H9 (cell line): ENCODE results near the gene SLCO3A1. TPM values are rescaled to one million over a fixed set of nuclear protein-coding genes. Genes with fewer than 3 reads are reported as not detected.
A peak's percentile ranks its signal among the peaks of the same experiment; 100 is the strongest.

Source experiments
- DNase-seq: peaks from one replicate; pipeline ENCODE4 v3.0.0-alpha.2; 2017
- H2AFZ ChIP-seq: one replicate; pipeline ENCODE4 v1.6.1; 2013; ENCODE audit warnings: mild to moderate bottlenecking, low read length, control low read depth, moderate library complexity
- H2AK5ac ChIP-seq: 2 replicates; pipeline ENCODE4 v1.6.1; 2013; ENCODE audit warnings: low read length, control low read depth, mixed read lengths; ENCODE audit not compliant: insufficient read length
- H2BK120ac ChIP-seq: one replicate; pipeline ENCODE4 v1.6.1; 2013; ENCODE audit warnings: low read depth, mild to moderate bottlenecking, low read length, control low read depth, inconsistent platforms; ENCODE audit not compliant: poor library complexity, severe bottlenecking
- H2BK12ac ChIP-seq: 2 replicates; pipeline ENCODE4 v1.6.1; 2013; ENCODE audit warnings: low read length, control low read depth, mixed read lengths, low read depth; ENCODE audit not compliant: insufficient read length
- H2BK15ac ChIP-seq: 2 replicates; pipeline ENCODE4 v1.6.1; 2013; ENCODE audit warnings: low read depth, low read length, control low read depth
- H2BK20ac ChIP-seq: one replicate; pipeline ENCODE4 v1.6.1; 2013; ENCODE audit warnings: low read depth, mild to moderate bottlenecking, low read length, control low read depth, inconsistent platforms; ENCODE audit not compliant: poor library complexity, severe bottlenecking
- H2BK5ac ChIP-seq: 2 replicates; pipeline ENCODE4 v1.6.1; 2013; ENCODE audit warnings: low read length, control low read depth, mixed read lengths; ENCODE audit not compliant: insufficient read length
- H3K14ac ChIP-seq: 2 replicates; pipeline ENCODE4 v1.6.1; 2013; ENCODE audit warnings: low read length, control low read depth; ENCODE audit not compliant: insufficient read depth
- H3K18ac ChIP-seq: 2 replicates; pipeline ENCODE4 v1.6.1; 2013; ENCODE audit warnings: low read depth, mild to moderate bottlenecking, mixed read lengths, low read length, control low read depth; ENCODE audit not compliant: insufficient read length
- H3K23ac ChIP-seq: 2 replicates; pipeline ENCODE4 v1.6.1; 2013; ENCODE audit warnings: low read length, control low read depth, mixed read lengths, low read depth; ENCODE audit not compliant: insufficient read length
- H3K23me2 ChIP-seq: 2 replicates; pipeline ENCODE4 v1.6.1; 2013; ENCODE audit warnings: low read depth, mild to moderate bottlenecking, mixed read lengths, low read length, control low read depth; ENCODE audit not compliant: insufficient read length, poor library complexity, severe bottlenecking
- H3K27ac ChIP-seq: 2 replicates; pipeline ENCODE4 v1.5.1; 2013; ENCODE audit warnings: low read length, control low read depth, mixed read lengths, low read depth; ENCODE audit not compliant: insufficient read length
- H3K27me3 ChIP-seq: 2 replicates; pipeline ENCODE4 v1.6.1; 2013; ENCODE audit warnings: low read length, control low read depth, inconsistent platforms; ENCODE audit not compliant: insufficient read depth
- H3K4ac ChIP-seq: 2 replicates; pipeline ENCODE4 v1.6.1; 2013; ENCODE audit warnings: low read depth, mild to moderate bottlenecking, control low read depth, inconsistent platforms, low read length, moderate library complexity
- H3K4me1 ChIP-seq: 2 replicates; pipeline ENCODE4 v1.6.1; 2013; ENCODE audit warnings: low read length, control low read depth, inconsistent platforms; ENCODE audit not compliant: insufficient read depth
- H3K4me2 ChIP-seq: 2 replicates; pipeline ENCODE4 v1.6.1; 2013; ENCODE audit warnings: low read length, control low read depth, mixed read lengths; ENCODE audit not compliant: insufficient read length, insufficient read depth
- H3K56ac ChIP-seq: 2 replicates; pipeline ENCODE4 v1.6.1; 2013; ENCODE audit warnings: low read depth, mild to moderate bottlenecking, mixed read lengths, low read length, control low read depth; ENCODE audit not compliant: insufficient read length
- H3K79me1 ChIP-seq: 2 replicates; pipeline ENCODE4 v1.6.1; 2013; ENCODE audit warnings: low read depth, mild to moderate bottlenecking, moderate library complexity, low read length, control low read depth, inconsistent platforms; ENCODE audit not compliant: insufficient read depth, poor library complexity, severe bottlenecking
- H3K79me2 ChIP-seq: 2 replicates; pipeline ENCODE4 v1.6.1; 2013; ENCODE audit warnings: low read length, control low read depth, inconsistent platforms; ENCODE audit not compliant: insufficient read depth
- H3K9ac ChIP-seq: 2 replicates; pipeline ENCODE4 v1.6.1; 2013; ENCODE audit warnings: low read length, control low read depth, mixed read lengths; ENCODE audit not compliant: insufficient read length; ENCODE audit errors: extremely low read depth
- H3K9me3 ChIP-seq: one replicate; pipeline ENCODE4 v1.6.1; 2013; ENCODE audit warnings: low read depth, low read length, inconsistent platforms; ENCODE audit not compliant: control insufficient read depth
- H3T11ph ChIP-seq: one replicate; pipeline ENCODE4 v1.6.1; 2013; ENCODE audit warnings: mild to moderate bottlenecking, low read length, control low read depth, inconsistent platforms
- H4K20me1 ChIP-seq: one replicate; pipeline ENCODE4 v1.6.1; 2013; ENCODE audit not compliant: control insufficient read depth, insufficient read length, insufficient read depth
- H4K5ac ChIP-seq: 2 replicates; pipeline ENCODE4 v1.6.1; 2013; ENCODE audit warnings: low read depth, mild to moderate bottlenecking, mixed read lengths, low read length, control low read depth; ENCODE audit not compliant: insufficient read length
- H4K8ac ChIP-seq: replicated peaks from 2 replicates; pipeline ENCODE4 v1.6.1; 2013; ENCODE audit warnings: low read length, control low read depth, mixed read lengths, low read depth; ENCODE audit not compliant: insufficient read length
- H4K91ac ChIP-seq: 2 replicates; pipeline ENCODE4 v1.6.1; 2013; ENCODE audit warnings: low read depth, mild to moderate bottlenecking, moderate library complexity, mixed read lengths, low read length, control low read depth; ENCODE audit not compliant: insufficient read length
- H3K27ac Mint-ChIP-seq, 3 experiments: 2 replicates in 2 of 3; 3 replicates in 1 of 3; pipeline ENCODE4 v1.8.0; 2020 to 2021; ENCODE audit warnings: mixed read lengths in 3 of 3, mild to moderate bottlenecking in 1 of 3, moderate library complexity in 1 of 3
- H3K27me3 Mint-ChIP-seq: 2 replicates; pipeline ENCODE4 v1.8.0; 2021; ENCODE audit warnings: low read depth, mild to moderate bottlenecking, moderate library complexity, mixed read lengths
- H3K36me3 Mint-ChIP-seq, 3 experiments: 2 replicates in 2 of 3; 3 replicates in 1 of 3; pipeline ENCODE4 v1.8.0; 2020 to 2021; ENCODE audit warnings: low read depth in 3 of 3, mixed read lengths in 3 of 3; ENCODE audit not compliant: insufficient read depth in 1 of 3
- H3K4me1 Mint-ChIP-seq, 2 experiments: 2 replicates each; pipeline ENCODE4 v1.8.0; 2020; ENCODE audit warnings: mixed read lengths in 2 of 2
- H3K4me3 Mint-ChIP-seq, 2 experiments: 2 replicates in 1 of 2; 3 replicates in 1 of 2; pipeline ENCODE4 v1.8.0; 2020 to 2021; ENCODE audit warnings: mild to moderate bottlenecking in 2 of 2, mixed read lengths in 2 of 2, moderate library complexity in 1 of 2
- H3K9me3 Mint-ChIP-seq, 2 experiments: 2 replicates in 1 of 2; 3 replicates in 1 of 2; pipeline ENCODE4 v1.8.0; 2020; ENCODE audit warnings: mild to moderate bottlenecking in 2 of 2, mixed read lengths in 2 of 2, moderate library complexity in 1 of 2
- WGBS: extraction: QIAGEN DNeasy Blood & Tissue Kit; methylation state at CpG from one replicate; pipeline ENCODE4 v1.1.7; 2013; ENCODE audit warnings: missing lambda C conversion rate, low lambda C conversion rate, mixed read lengths; ENCODE audit not compliant: insufficient read length; ENCODE audit errors: extremely low coverage; 5-methylcytosine and 5-hydroxymethylcytosine counted together
- total RNA-seq: library from RNA; stranded (reverse); gene quantifications from 2 replicates; pipeline ENCODE4 v1.2.1, GENCODE V29; 2021
- TF ChIP-seq, protein P1 (sequence below): fragments of 200-600 bp; sonication (generic); conservative IDR thresholded peaks from 3 replicates; pipeline ENCODE4 v1.8.0; 2021; ENCODE audit warnings: antibody characterized with exemption, mild to moderate bottlenecking

The SLCO3A1 gene
- total RNA-seq, 1 experiment from 2014 or later = 9.4 TPM

DNA sequence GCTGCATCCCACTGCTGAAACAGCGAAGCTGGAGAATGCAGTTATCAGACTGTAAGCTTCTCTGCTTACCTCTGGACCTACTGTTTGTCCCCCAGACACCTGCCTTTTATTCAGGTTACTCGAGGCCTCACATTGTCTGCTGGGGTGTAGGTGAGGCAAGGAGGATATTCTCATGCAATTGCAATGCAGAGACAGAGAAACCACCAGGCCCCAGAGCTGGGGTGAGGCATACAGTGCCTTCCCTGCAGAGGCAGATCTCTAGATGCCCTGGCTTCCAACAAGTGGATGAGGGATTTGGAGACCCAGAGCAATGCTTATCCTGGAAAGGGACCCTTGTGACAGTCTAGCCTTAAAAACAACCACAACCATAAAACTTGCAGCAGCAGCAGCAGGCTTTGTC, 276.7 kb downstream of the SLCO3A1 start:
- DNase-seq = no peak
- Histone ChIP-seq H4K8ac (no peak overlapping the region), H3T11ph (no peak overlapping the region), H3K14ac (no peak overlapping the region), H4K91ac (no peak overlapping the region), H3K4me2 (no peak overlapping the region), H2AK5ac (no peak overlapping the region), H3K27ac (no peak overlapping the region), H2BK5ac (no peak overlapping the region), H3K9me3 (no peaks in the 10 kb centered on the region), H3K79me2 (no peaks in the 10 kb centered on the region), H4K5ac (no peak overlapping the region), H3K18ac (no peak overlapping the region), H3K23ac (no peak overlapping the region), H3K23me2 (no peaks in the 10 kb centered on the region), H3K4me1 (no peaks in the 10 kb centered on the region; the same call in 1 of the 2 replicates), H2BK15ac (no peak overlapping the region), H2BK12ac (no peak overlapping the region), H3K56ac (no peak overlapping the region), H2BK120ac (no peak overlapping the region), H3K79me1 (no peaks in the 10 kb centered on the region), H3K27me3 (no peaks in the 10 kb centered on the region), H3K9ac (no peak overlapping the region), H3K4ac (no peak overlapping the region), H2AFZ (no peak overlapping the region), H4K20me1 (no peaks in the 10 kb centered on the region), H2BK20ac (no peak overlapping the region)
- WGBS = no CpG with 5 or more reads among the region's 2 CpGs
- TF ChIP-seq, protein P1, sequence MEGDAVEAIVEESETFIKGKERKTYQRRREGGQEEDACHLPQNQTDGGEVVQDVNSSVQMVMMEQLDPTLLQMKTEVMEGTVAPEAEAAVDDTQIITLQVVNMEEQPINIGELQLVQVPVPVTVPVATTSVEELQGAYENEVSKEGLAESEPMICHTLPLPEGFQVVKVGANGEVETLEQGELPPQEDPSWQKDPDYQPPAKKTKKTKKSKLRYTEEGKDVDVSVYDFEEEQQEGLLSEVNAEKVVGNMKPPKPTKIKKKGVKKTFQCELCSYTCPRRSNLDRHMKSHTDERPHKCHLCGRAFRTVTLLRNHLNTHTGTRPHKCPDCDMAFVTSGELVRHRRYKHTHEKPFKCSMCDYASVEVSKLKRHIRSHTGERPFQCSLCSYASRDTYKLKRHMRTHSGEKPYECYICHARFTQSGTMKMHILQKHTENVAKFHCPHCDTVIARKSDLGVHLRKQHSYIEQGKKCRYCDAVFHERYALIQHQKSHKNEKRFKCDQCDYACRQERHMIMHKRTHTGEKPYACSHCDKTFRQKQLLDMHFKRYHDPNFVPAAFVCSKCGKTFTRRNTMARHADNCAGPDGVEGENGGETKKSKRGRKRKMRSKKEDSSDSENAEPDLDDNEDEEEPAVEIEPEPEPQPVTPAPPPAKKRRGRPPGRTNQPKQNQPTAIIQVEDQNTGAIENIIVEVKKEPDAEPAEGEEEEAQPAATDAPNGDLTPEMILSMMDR = no peak
- Mint-ChIP-seq H3K36me3 (peaks cover 0 to 5% (median 0%) of the 10 kb centered on the region in 3 experiments; a peak in 3 of 7 replicates), H3K27ac (peak overlapping the region in 2 of 3 experiments; percentile 44 to 79; a peak in 2 of 7 replicates), H3K27me3 (no peaks in the 10 kb centered on the region), H3K4me3 (no peak overlapping the region), H3K4me1 (peaks cover 24 to 29% of the 10 kb centered on the region in 2 experiments), H3K9me3 (no peaks in the 10 kb centered on the region; a peak in 1 of 5 replicates)
